ENCODE data around the gene SNX8. TPM values are rescaled to one million over a fixed set of nuclear protein-coding genes. Genes with fewer than 3 reads are reported as not detected.

Gene SNX8
- total and polyA plus RNA-seq, 2 experiments from 2014 or later, result 6.3 to 12.8 TPM

GRCh38 chr7:2276107-2276506, 38.1 kb downstream of the SNX8 start:
- no peaks in the 10 kb centered on the region for H3K9me3 ChIP-seq (ENCODE audit: low read depth)
- H3K4me3 ChIP-seq, result no peak overlapping the region
- no peaks in the 10 kb centered on the region for H3K27me3 ChIP-seq
- no peak overlapping the region for H3K27ac ChIP-seq
- DNase-seq (ENCODE audit: low read depth in 1 of 2, low spot score in 1 of 2), result no peak
- TF ChIP-seq CTCF (IDR thresholded peaks at IDR 0.05; ENCODE audit: low read depth, low read length), result no peak
- no peaks in the 10 kb centered on the region for H3K4me1 ChIP-seq (ENCODE audit: low read depth)
- no peaks in the 10 kb centered on the region for H3K36me3 ChIP-seq

- DNase-seq (ENCODE audit: low read depth in 1 of 2, low spot score in 1 of 2), result no peak
- Histone ChIP-seq H3K4me3 (no peak overlapping the region), H3K27ac (no peak overlapping the region), H3K36me3 (no peaks in the 10 kb centered on the region), H3K4me1 (ENCODE audit: low read depth) (no peaks in the 10 kb centered on the region), H3K27me3 (no peaks in the 10 kb centered on the region), H3K9me3 (ENCODE audit: low read depth) (no peaks in the 10 kb centered on the region)
- TF ChIP-seq CTCF (IDR thresholded peaks at IDR 0.05; ENCODE audit: low read depth, low read length), result no peak
Observed at GRCh38 chr7:2275101-2275500, 39.1 kb downstream of the SNX8 start.

- Histone ChIP-seq H3K27ac (no peak overlapping the region), H3K36me3 (no peaks in the 10 kb centered on the region), H3K4me1 (ENCODE audit: low read depth) (no peaks in the 10 kb centered on the region), H3K27me3 (no peaks in the 10 kb centered on the region), H3K9me3 (ENCODE audit: low read depth) (no peaks in the 10 kb centered on the region), H3K4me3 (no peak overlapping the region)
- DNase-seq (ENCODE audit: low read depth in 1 of 2, low spot score in 1 of 2), result no peak
- TF ChIP-seq CTCF (IDR thresholded peaks at IDR 0.05; ENCODE audit: low read depth, low read length), result no peak
Observed at GRCh38 chr7:2274666-2275065, 39.6 kb downstream of the SNX8 start.

DNA sequence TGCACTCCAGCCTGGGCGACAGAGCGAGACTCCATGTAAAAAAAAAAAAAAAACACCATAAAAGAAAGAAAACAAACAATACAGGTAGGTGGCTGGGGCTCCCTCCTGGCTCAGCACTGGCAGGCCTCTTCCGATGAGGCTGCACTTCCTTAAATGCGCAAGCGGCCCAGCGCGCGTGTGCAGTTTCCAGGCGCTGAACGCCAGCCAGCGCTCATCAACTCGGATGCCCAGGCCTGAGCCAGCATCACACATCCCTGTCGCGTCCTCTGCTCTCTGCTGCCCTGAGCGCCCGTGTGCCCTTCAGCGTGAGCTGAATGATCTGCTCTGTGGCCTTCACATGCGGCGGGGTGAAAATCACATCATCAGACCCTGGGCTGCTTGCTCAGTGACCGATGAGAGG, 40.4 kb downstream of the SNX8 start:
- Histone ChIP-seq H3K27me3 (no peaks in the 10 kb centered on the region), H3K36me3 (no peaks in the 10 kb centered on the region), H3K27ac (no peak overlapping the region), H3K9me3 (ENCODE audit: low read depth) (no peaks in the 10 kb centered on the region), H3K4me1 (ENCODE audit: low read depth) (no peaks in the 10 kb centered on the region), H3K4me3 (no peak overlapping the region)
- no peak for DNase-seq (ENCODE audit: low read depth in 1 of 2, low spot score in 1 of 2)
- no peak for TF ChIP-seq CTCF (IDR thresholded peaks at IDR 0.05; ENCODE audit: low read depth, low read length)

DNA sequence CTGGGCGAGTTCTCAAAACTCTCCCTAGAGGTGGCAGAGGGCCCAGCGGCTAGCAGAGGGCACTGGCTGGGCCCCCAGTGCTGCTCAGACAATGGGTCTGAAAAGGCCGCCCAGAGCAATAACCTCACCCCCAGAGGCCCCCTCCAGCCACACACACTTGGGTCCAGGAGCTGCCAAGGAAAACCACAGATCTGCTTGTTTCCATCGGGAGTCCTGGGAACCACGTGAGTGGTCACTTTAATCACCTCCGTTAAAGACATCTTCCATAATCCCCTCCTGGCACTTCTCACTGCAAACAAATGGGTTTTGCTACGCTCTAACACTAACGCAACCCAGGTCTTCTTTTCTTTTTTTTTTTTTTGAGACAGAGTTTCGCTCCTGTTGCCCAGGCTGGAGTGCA, 42.2 kb downstream of the SNX8 start:
- Histone ChIP-seq H3K9me3 (ENCODE audit: low read depth) (no peaks in the 10 kb centered on the region), H3K4me3 (no peak overlapping the region), H3K36me3 (no peaks in the 10 kb centered on the region), H3K27me3 (no peaks in the 10 kb centered on the region), H3K27ac (no peak overlapping the region), H3K4me1 (ENCODE audit: low read depth) (no peaks in the 10 kb centered on the region)
- no peak for DNase-seq (ENCODE audit: low read depth in 1 of 2, low spot score in 1 of 2)
- TF ChIP-seq CTCF (IDR thresholded peaks at IDR 0.05; ENCODE audit: low read depth, low read length), result no peak

Measured in cardiac muscle cell (in vitro differentiated cells and primary cell).